ENCODE measurements around the gene GLI2.

- no peak for TF ChIP-seq EZH2 (IDR thresholded peaks at IDR 0.05; ENCODE audit: low read length, unreplicated experiment)
- no peak for TF ChIP-seq CTCF (conservative IDR thresholded peaks at IDR 0.05; ENCODE audit: low read depth, low read length)
Measured at GRCh38 chr2:120747706-120748105, 12.0 kb downstream of the GLI2 start.

All from PC-3 (cell line).